GM19455 (cell line): Measurements from ENCODE around the gene TBC1D1.

Source experiments
- ATAC-seq: cut with Tn5 transposase; IDR thresholded peaks from one replicate; pipeline ENCODE4 v1.9.1; 2021; ENCODE audit not compliant: unreplicated experiment

TBC1D1 gene

GRCh38 chr4:38140643-38141203 lies 249.8 kb downstream of the TBC1D1 start:
- no peak for ATAC-seq

GRCh38 chr4:38141808-38142500 lies 251.1 kb downstream of the TBC1D1 start:
- ATAC-seq, result no peak

DNA sequence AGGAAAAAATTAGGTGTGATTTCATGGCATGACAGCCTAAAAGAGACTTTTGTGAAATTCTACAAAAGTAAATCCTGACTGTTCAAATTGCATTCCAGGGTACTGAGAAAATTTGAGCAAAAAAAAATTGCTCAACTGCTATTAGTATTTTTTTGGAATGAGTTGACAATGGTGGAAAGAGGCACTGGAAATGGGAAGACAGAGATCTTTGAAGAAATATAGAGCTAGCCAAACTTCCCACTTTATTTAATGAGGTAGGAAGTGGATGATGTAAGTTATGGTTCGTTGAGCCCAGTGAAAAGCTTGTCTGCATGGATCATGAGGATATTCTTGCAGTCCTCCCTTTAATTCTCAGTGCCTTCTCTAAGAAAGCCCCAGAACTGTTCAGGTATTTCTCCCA lies 253.1 kb downstream of the TBC1D1 start:
- no peak for ATAC-seq

- ATAC-seq, result no peak
These were observed 254.3 kb downstream of the TBC1D1 start for GRCh38 chr4:38145033-38145678.

GRCh38 chr4:38145741-38146140 lies 254.9 kb downstream of the TBC1D1 start:
- ATAC-seq, result no peak

DNA sequence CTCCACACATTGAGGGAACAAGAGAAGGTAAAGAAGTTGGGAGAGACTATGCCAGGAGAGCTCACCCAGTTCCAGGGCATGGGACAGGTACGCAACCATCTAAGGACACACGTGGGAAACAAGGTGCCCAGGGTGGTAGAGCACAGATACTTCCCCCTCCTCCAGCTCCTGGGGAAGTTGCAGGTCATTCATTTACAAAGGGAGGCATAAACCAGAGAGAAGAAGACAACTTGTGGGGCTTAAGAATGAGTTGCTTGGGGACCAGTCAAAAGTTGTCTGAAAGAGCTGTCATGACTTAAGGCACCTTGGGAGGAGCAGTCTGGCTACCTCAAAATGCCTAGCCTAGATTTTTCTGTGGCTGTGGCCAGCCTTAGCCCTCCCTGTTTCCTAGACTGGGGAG lies 255.5 kb downstream of the TBC1D1 start:
- no peak for ATAC-seq

DNA sequence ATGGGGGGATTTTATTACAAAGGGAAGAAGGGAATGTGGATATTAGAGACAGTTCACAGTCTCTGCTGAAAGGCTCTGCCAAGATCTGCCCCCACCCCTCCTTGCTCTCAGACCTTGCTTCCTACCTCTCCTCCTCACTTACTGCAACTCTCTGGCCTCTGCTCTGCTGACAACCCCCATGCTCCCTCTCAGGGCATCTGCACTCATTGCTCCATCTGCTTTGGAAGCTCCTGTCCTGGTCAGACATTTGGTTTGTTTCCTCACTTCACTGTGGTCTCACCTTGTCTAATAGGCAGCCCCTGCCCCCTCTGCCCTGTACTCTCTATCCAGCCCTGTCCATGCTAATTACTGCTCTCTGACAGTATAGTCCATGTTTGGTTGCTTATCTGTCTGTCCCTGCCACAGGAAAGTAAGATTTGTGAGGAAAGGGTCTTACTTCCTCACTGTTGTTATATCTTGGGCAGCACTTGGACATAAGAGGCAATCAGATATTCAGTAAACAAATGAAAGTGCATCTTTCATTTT lies 258.6 kb downstream of the TBC1D1 start:
- no peak for ATAC-seq

GRCh38 chr4:38149997-38150671 lies 259.2 kb downstream of the TBC1D1 start:
- no peak for ATAC-seq

DNA sequence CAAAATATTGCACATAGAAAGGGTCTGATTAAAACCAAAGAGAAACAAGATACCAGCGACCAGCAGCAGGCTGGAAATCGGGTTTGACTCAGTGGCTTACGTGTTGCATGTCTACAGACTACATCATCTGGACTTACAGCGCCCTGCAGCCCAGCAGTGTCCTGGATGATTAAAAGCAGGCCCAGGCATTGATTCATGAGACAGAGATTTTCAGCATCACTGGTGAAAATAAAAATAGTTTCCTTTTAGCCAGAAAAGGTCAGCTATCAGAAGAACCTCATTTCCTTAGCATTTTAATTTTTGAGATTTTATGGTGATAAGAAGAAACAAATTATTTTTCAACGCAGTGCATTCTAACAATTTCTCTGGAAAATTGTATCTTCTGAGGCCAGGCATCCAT lies 259.9 kb downstream of the TBC1D1 start:
- ATAC-seq, result no peak

DNA sequence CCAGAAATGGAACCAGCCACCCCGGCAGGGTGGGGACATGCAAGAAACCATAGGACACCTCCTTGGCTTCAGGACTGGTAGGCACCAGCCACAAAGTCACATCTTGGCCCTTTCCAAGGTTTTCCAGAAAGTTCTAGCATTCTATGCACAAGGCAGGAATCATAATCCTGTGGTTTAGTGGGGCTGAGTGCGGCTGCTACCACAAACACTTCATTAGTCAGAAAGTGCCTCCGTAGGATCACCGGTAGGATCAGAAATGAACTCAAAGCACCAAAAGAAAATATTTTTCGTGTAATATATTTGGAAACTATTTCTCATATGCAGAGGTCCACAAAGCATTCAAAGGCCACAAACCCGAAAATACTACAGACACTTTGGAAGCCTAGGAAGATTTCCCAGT lies 261.0 kb downstream of the TBC1D1 start:
- no peak for ATAC-seq

GRCh38 chr4:38152305-38152704 lies 261.4 kb downstream of the TBC1D1 start:
- ATAC-seq, result no peak

DNA sequence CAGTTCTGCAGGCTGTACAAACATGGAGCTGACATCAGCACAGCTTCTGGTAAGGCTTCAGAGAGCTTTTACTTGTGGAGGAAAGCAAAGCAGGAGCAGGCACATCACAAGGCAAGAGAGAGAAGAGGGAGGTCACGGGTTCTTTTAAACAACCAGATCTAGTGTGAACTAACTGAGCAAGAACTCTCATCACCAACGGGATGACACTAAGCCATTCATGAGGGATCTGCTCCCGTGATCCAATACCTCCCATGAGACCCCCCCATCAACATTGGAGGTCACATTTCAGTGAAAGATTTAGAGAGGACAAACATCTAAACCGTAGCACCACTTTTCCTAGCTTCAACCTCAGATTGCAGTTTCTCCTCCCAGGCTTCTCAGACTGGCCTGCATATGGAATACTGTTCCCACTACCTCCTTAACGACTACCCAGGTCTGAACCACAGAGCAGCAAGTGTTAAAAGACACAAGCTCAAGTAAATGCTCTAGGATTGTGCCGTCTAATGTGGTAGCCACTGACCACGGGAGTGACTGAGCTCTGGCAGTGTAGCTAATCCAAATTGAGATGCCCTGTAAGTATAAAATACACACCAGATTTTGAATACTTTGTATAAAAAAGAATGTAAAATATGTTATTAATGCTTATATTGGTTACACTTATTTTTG lies 262.0 kb downstream of the TBC1D1 start:
- ATAC-seq, result no peak

GRCh38 chr4:38153387-38153760 lies 262.5 kb downstream of the TBC1D1 start:
- no peak for ATAC-seq

DNA sequence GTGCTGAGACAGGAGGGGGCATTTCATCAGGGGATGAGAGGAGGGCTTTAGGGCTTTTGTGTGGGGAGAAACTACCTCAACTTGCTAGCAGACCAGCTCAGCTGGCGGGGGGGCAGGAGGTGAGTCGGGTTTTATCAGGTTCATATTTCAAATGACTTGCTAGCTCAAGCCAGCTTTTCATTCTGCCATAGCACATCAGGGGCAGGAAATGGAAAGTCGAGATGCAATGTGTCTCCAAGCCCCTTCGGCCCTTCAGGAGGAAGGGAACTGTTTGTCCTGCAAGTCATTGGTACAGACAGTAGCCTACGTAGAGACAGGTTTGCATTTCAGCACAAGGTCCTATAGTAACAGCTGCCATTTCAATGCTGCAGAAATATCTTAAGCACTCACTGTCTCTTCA lies 263.4 kb downstream of the TBC1D1 start:
- no peak for ATAC-seq

GRCh38 chr4:38154681-38155588 lies 264.1 kb downstream of the TBC1D1 start:
- ATAC-seq, result no peak

GRCh38 chr4:38155589-38156294 lies 264.9 kb downstream of the TBC1D1 start:
- ATAC-seq, result no peak

DNA sequence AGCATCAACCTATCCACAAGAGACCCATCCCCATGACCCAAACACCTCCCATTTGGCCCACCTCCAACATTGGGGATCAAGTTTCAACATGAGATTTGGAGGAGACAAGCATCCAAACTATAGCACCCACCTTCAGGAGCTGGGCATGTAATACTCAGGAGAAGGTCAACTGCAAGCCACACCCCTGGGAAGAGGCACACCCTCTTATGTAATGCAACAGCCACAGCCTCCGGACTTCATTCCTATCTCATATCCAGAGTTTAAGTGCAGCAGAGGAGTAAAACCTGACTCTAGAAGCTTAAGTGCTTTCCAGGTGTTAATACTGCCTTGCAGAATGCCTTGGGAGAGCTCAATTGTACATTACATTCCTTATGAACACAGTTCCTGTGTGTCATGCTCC lies 266.7 kb downstream of the TBC1D1 start:
- no peak for ATAC-seq

GRCh38 chr4:38160487-38161207 lies 269.8 kb downstream of the TBC1D1 start:
- ATAC-seq, result peak; percentile 99
